ENCODE results near the gene ARHGAP6.
"Not testable (repeated sequence)": the region's sequence is repeated elsewhere in the genome, so short reads cannot be mapped to it uniquely, and the experiment has no call there.

DNA sequence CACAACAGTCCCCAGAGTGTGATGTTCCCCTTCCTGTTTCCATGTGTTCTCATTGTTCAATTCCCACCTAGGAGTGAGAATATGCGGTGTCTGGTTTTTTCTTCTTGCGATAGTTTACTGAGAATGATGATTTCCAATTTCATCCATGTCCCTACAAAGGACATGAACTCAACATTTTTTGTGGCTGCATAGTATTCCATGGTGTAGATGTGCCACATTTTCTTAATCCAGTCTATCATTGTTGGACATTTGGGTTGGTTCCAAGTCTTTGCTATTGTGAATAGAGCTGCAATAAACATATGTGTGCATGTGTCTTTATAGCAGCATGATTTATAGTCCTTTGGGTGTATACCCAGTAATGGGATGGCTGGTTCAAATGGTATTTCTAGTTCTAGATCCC lies 174.3 kb downstream of the ARHGAP6 start:
- TF ChIP-seq, protein P1, sequence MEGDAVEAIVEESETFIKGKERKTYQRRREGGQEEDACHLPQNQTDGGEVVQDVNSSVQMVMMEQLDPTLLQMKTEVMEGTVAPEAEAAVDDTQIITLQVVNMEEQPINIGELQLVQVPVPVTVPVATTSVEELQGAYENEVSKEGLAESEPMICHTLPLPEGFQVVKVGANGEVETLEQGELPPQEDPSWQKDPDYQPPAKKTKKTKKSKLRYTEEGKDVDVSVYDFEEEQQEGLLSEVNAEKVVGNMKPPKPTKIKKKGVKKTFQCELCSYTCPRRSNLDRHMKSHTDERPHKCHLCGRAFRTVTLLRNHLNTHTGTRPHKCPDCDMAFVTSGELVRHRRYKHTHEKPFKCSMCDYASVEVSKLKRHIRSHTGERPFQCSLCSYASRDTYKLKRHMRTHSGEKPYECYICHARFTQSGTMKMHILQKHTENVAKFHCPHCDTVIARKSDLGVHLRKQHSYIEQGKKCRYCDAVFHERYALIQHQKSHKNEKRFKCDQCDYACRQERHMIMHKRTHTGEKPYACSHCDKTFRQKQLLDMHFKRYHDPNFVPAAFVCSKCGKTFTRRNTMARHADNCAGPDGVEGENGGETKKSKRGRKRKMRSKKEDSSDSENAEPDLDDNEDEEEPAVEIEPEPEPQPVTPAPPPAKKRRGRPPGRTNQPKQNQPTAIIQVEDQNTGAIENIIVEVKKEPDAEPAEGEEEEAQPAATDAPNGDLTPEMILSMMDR (IDR thresholded peaks at IDR 0.05), result not testable (repeated sequence)
- not testable (repeated sequence) for TF ChIP-seq POLR2A (IDR thresholded peaks at IDR 0.05)

All from heart left ventricle (tissue), 13 donors.